Measurements from ENCODE around the gene PWP1.

GRCh38 chr12:107651571-107652449 lies 33.8 kb upstream of the PWP1 start:
- TF ChIP-seq, protein P1, sequence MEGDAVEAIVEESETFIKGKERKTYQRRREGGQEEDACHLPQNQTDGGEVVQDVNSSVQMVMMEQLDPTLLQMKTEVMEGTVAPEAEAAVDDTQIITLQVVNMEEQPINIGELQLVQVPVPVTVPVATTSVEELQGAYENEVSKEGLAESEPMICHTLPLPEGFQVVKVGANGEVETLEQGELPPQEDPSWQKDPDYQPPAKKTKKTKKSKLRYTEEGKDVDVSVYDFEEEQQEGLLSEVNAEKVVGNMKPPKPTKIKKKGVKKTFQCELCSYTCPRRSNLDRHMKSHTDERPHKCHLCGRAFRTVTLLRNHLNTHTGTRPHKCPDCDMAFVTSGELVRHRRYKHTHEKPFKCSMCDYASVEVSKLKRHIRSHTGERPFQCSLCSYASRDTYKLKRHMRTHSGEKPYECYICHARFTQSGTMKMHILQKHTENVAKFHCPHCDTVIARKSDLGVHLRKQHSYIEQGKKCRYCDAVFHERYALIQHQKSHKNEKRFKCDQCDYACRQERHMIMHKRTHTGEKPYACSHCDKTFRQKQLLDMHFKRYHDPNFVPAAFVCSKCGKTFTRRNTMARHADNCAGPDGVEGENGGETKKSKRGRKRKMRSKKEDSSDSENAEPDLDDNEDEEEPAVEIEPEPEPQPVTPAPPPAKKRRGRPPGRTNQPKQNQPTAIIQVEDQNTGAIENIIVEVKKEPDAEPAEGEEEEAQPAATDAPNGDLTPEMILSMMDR (IDR thresholded peaks at IDR 0.05) = no peak
- no peak for TF ChIP-seq ZFX (IDR thresholded peaks at IDR 0.05; ENCODE audit: borderline replicate concordance)

All from 22Rv1 (cell line).